SK-N-MC (cell line): Measurements from ENCODE around the gene P3H3.

ENCODE experiments used
- EZH2 ChIP-seq: fragments of 200-600 bp; sonication (generic); IDR thresholded peaks from one replicate; pipeline ENCODE4 v1.6.1; 2017; ENCODE audit warnings: antibody characterized with exemption
- FOXP2 ChIP-seq: optimal IDR thresholded peaks from 2 replicates; pipeline ENCODE3; 2011; ENCODE audit warnings: mild to moderate bottlenecking, moderate library complexity; ENCODE audit not compliant: insufficient read depth; ENCODE audit errors: extremely low read length, control extremely low read depth
- POLR2AphosphoS5 ChIP-seq: IDR thresholded peaks from 2 replicates; pipeline ENCODE4 v1.6.1; 2012; ENCODE audit warnings: mild to moderate bottlenecking, low read depth, low read length, borderline replicate concordance

DNA sequence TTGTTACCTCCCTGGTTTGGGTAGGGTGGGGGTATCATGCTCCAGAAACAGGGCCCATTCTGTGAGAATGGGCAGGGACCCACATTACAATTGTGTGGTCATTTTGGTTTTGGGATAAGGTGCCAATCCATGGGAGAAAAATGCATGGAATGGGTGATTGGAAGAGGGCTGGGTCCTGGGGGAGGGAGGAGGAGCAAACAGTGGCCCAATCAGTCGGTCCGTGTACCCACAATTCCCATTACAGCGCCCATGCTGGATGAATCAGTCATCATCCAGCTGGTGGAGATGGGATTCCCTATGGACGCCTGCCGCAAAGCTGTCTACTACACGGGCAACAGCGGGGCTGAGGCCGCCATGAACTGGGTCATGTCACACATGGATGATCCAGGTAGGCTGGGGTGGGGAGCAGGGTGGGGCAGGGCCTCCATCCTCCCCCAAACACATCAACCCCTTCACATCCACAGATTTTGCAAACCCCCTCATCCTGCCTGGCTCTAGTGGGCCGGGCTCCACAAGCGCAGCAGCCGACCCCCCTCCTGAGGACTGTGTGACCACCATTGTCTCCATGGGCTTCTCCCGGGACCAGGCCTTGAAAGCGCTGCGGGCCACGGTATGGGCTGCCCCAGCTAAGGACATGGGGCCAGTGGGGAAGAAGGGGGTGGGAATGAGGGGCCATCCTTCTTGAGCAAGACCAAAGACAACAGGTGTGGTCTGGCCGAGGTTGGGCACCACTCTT lies 35.5 kb downstream of the P3H3 start:
- no peak for TF ChIP-seq EZH2
- no peak for TF ChIP-seq POLR2AphosphoS5
- TF ChIP-seq FOXP2, result no peak
